PC-3 (cell line): Measurements from ENCODE around the gene TP53I11. TPM values are rescaled to one million over a fixed set of nuclear protein-coding genes. Genes with fewer than 3 reads are reported as not detected.

ENCODE experiments used
- ATAC-seq: fragments of 200-7000 bp; cut with Tn5 transposase; 2 replicates; pipeline ENCODE4 v1.9.1; 2020; ENCODE audit warnings: mild to moderate bottlenecking, moderate library complexity
- BruUV-seq: library from RNA; stranded (reverse); fragments of 400-500 nt; replicated peaks from 2 replicates; lab custom pipeline; 2021; lab: Mats Ljungman, UMichigan
- CTCF ChIA-PET: fragments of 300-600 bp; sonication (Branson Sonifier 250); formaldehyde crosslinking; loops from one replicate; lab custom pipeline; 2022; ENCODE audit warnings: antibody characterized with exemption; lab: Charles Lee
- POLR2A ChIA-PET: fragments of 300-600 bp; sonication (Branson Sonifier 250); formaldehyde crosslinking; loops from one replicate; lab custom pipeline; 2022; ENCODE audit warnings: antibody characterized with exemption; ENCODE audit not compliant: unreplicated experiment; lab: Charles Lee
- DNase-seq: peaks from one replicate; pipeline ENCODE4 v3.0.0-alpha.2; 2015
- H2AFZ ChIP-seq: fragments of 300-600 bp; sonication (generic); 2 replicates; pipeline ENCODE4 v1.6.0; 2016; ENCODE audit warnings: antibody characterized with exemption, low read length
- H3F3A ChIP-seq: fragments of 300-600 bp; sonication (generic); one replicate; pipeline ENCODE4 v1.6.0; 2017; ENCODE audit warnings: antibody characterized with exemption, low read length, control low read depth, mild to moderate bottlenecking; ENCODE audit not compliant: unreplicated experiment
- H3K27ac ChIP-seq: fragments of 300-600 bp; sonication (generic); 2 replicates; pipeline ENCODE4 v1.5.1; 2016; ENCODE audit warnings: mild to moderate bottlenecking, low read length
- H3K27me3 ChIP-seq: fragments of 300-600 bp; sonication (generic); 2 replicates; pipeline ENCODE4 v1.6.1; 2016; ENCODE audit warnings: low read length, mixed read lengths
- H3K36me3 ChIP-seq: fragments of 300-600 bp; sonication (generic); 2 replicates; pipeline ENCODE4 v1.6.1; 2016; ENCODE audit warnings: low read depth, mixed run types, low read length, mixed read lengths
- H3K4me1 ChIP-seq: fragments of 300-600 bp; sonication (generic); 2 replicates; pipeline ENCODE4 v1.5.1; 2016; ENCODE audit warnings: low read length; ENCODE audit not compliant: insufficient read depth
- H3K4me2 ChIP-seq: fragments of 300-600 bp; sonication (generic); 2 replicates; pipeline ENCODE4 v1.6.0; 2016; ENCODE audit warnings: low read length
- H3K4me3 ChIP-seq: fragments of 300-600 bp; sonication (generic); 2 replicates; pipeline ENCODE4 v1.5.1; 2016; ENCODE audit warnings: mild to moderate bottlenecking, low read length, mixed read lengths
- H3K79me2 ChIP-seq: fragments of 300-600 bp; sonication (generic); 2 replicates; pipeline ENCODE4 v1.6.1; 2017; ENCODE audit warnings: low read length, mixed read lengths
- H3K9ac ChIP-seq: fragments of 300-600 bp; sonication (generic); 2 replicates; pipeline ENCODE4 v1.6.0; 2016; ENCODE audit warnings: mild to moderate bottlenecking, low read length
- H3K9me2 ChIP-seq: fragments of 300-600 bp; sonication (generic); replicated peaks from 2 replicates; pipeline ENCODE4 v1.6.1; 2016; ENCODE audit warnings: mixed run types, low read length, mixed read lengths
- H3K9me3 ChIP-seq: fragments of 300-600 bp; sonication (generic); 2 replicates; pipeline ENCODE4 v1.6.1; 2016; ENCODE audit warnings: low read length, mixed read lengths
- H4K20me1 ChIP-seq: fragments of 300-600 bp; sonication (generic); 2 replicates; pipeline ENCODE4 v1.6.1; 2016; ENCODE audit warnings: low read length, mixed read lengths
- EZH2 ChIP-seq: fragments of 300-600 bp; sonication (generic); IDR thresholded peaks from one replicate; pipeline ENCODE4 v1.6.1; 2017; ENCODE audit warnings: antibody characterized with exemption, mild to moderate bottlenecking, low read length; ENCODE audit not compliant: unreplicated experiment
- EZH2phosphoT487 ChIP-seq: fragments of 300-600 bp; sonication (generic); IDR thresholded peaks from 2 replicates; pipeline ENCODE4 v1.6.1; 2018; ENCODE audit warnings: mild to moderate bottlenecking, antibody characterized with exemption, low read length, borderline replicate concordance
- intact Hi-C: fragments of 100-400 bp; cut with micrococcal nuclease; formaldehyde crosslinking; loops from 2 replicates; pipeline ENCODE4 v1.9.0; 2023
- total RNA-seq: library from RNA; depleted of rRNA; stranded (reverse); fragments of >200 nt; gene quantifications from 2 replicates; pipeline ENCODE4 v1.2.3, GENCODE V29; 2014
- TF ChIP-seq, protein P1 (sequence below): fragments of 300-600 bp; sonication (generic); conservative IDR thresholded peaks from 2 replicates; pipeline ENCODE4 v1.5.1; 2017; ENCODE audit warnings: antibody characterized with exemption, low read depth, mild to moderate bottlenecking, low read length

Gene TP53I11
- total RNA-seq, 1 experiment from 2014 or later = 30.8 TPM

DNA sequence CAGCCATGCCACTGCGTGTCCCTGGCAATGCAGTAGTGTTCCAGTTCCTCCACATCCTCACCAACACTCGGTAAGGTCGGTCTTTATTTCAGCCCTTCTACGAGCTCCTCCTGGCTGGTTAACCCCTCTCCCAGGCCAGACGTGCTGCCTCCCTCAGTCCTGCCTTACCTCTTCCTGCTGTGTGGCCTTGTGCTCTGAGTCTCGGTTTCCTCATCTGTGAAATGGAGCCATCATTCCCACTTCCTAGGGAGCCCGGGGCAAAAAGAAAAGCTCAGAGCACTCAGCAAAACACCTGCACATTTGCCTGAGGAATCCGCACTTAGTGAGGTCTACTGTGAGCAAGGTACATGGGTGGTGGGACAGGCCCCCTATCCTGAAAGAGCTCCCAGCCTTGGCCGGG is 9.8 kb downstream of the TP53I11 start:
- intact Hi-C loops = no loop called here
- Histone ChIP-seq H3K4me1 (peaks cover 12% of the 10 kb centered on the region), H4K20me1 (no peaks in the 10 kb centered on the region), H3K36me3 (no peaks in the 10 kb centered on the region), H3K4me2 (no peak overlapping the region), H3K27ac (no peak overlapping the region), H3K27me3 (no peaks in the 10 kb centered on the region), H3K4me3 (no peak overlapping the region), H3K9me3 (no peaks in the 10 kb centered on the region), H3K9ac (no peak overlapping the region), H3K9me2 (no peaks in the 10 kb centered on the region), H3F3A (no peaks in the 10 kb centered on the region), H2AFZ (no peak overlapping the region), H3K79me2 (no peaks in the 10 kb centered on the region)
- POLR2A ChIA-PET = interaction anchor here (0.6 kb wide), 1 partner anchor 155 kb away, joined by 3 read pairs; no protein-coding TSS in a partner anchor
- DNase-seq = no peak
- ATAC-seq = no peak
- CTCF ChIA-PET = no interaction called here
- no peak for TF ChIP-seq EZH2
- BruUV-seq = no TSS peak

DNA sequence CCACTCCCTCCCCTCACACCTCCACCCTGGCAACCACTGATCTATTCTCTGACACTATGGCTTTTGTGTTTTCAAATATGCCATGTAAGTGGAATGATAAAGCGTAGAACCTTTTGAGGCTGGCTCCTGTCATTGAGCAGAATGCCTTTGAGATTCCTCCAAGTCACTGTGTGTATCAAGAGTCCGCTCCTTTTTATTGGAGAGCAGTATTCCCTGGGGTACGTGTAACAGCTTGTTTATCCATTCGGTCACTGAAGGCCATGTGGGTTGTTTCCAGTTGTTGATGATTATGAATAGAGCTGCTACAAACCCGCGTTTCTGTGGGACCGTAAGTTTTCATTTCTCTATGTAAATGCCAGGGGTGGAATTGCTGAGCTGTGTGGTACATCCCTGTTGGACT is 10.3 kb downstream of the TP53I11 start:
- no peak overlapping the region for H3K27ac ChIP-seq
- H3K4me1 ChIP-seq = peaks cover 10% of the 10 kb centered on the region
- ChIA-PET CTCF (no interaction called here), POLR2A (interaction anchor here (0.6 kb wide), 1 partner anchor 155 kb away, joined by 3 read pairs; no protein-coding TSS in a partner anchor)
- no peak for ATAC-seq
- no peak overlapping the region for H3K9ac ChIP-seq
- no peaks in the 10 kb centered on the region for H3K36me3 ChIP-seq
- no peak overlapping the region for H2AFZ ChIP-seq
- H3K79me2 ChIP-seq = no peaks in the 10 kb centered on the region
- H4K20me1 ChIP-seq = no peaks in the 10 kb centered on the region
- no peak overlapping the region for H3K4me3 ChIP-seq
- no peak for DNase-seq
- no peaks in the 10 kb centered on the region for H3K9me2 ChIP-seq
- intact Hi-C loops = no loop called here
- no peak for TF ChIP-seq EZH2
- no peak for TF ChIP-seq EZH2phosphoT487
- TF ChIP-seq, protein P1, sequence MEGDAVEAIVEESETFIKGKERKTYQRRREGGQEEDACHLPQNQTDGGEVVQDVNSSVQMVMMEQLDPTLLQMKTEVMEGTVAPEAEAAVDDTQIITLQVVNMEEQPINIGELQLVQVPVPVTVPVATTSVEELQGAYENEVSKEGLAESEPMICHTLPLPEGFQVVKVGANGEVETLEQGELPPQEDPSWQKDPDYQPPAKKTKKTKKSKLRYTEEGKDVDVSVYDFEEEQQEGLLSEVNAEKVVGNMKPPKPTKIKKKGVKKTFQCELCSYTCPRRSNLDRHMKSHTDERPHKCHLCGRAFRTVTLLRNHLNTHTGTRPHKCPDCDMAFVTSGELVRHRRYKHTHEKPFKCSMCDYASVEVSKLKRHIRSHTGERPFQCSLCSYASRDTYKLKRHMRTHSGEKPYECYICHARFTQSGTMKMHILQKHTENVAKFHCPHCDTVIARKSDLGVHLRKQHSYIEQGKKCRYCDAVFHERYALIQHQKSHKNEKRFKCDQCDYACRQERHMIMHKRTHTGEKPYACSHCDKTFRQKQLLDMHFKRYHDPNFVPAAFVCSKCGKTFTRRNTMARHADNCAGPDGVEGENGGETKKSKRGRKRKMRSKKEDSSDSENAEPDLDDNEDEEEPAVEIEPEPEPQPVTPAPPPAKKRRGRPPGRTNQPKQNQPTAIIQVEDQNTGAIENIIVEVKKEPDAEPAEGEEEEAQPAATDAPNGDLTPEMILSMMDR = no peak
- no peak overlapping the region for H3K4me2 ChIP-seq
- H3K27me3 ChIP-seq = no peaks in the 10 kb centered on the region
- H3K9me3 ChIP-seq = no peaks in the 10 kb centered on the region
- BruUV-seq = no TSS peak
- H3F3A ChIP-seq = no peaks in the 10 kb centered on the region

DNA sequence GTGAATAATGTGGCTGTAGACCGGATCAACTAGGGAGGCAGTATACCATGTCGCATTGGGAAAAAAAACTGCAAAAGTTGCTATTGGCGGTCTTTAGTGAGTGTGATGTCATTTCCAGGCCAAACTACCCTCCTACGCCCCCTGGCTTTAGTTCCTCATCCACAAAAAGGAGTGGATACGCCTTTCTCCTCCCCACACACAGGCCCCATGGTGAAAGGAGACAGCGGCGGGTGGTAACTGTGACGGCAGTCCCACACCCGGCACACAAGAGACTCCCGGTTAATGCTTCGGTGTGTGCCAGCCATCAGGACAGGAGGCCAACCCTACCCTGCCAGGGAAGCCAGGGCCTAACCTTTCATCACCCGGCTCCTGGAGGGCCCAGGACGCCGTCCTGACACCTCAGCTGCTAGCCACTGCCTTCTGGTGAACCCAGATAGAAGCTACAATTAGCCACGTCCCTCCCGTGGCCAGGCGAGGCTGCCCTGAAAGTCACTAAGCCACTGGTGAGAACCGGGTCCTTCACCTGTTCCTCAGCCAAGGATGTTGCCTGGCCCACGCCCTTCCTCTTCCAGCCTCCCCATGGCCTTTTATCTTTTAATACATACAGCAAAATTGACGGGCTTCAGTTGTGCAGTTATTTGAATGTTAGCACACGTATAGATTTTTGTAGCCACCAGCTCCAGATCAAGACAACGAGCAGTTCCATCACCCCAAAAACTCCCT is 10.8 kb downstream of the TP53I11 start:
- no peaks in the 10 kb centered on the region for H4K20me1 ChIP-seq
- ATAC-seq (no peak), DNase-seq (no peak)
- no TSS peak for BruUV-seq
- intact Hi-C loops = no loop called here
- no peaks in the 10 kb centered on the region for H3K9me3 ChIP-seq
- ChIA-PET CTCF (no interaction called here), POLR2A (no interaction called here)
- H3K9ac ChIP-seq = no peak overlapping the region
- H3K4me3 ChIP-seq = no peak overlapping the region
- no peak overlapping the region for H2AFZ ChIP-seq
- H3K9me2 ChIP-seq = no peaks in the 10 kb centered on the region
- peaks cover 5% of the 10 kb centered on the region; the same call in 1 of the 2 replicates for H3K4me1 ChIP-seq
- no peaks in the 10 kb centered on the region for H3F3A ChIP-seq
- TF ChIP-seq, protein P1 = peak; percentile 23; the same call in 1 of the 2 replicates
- TF ChIP-seq EZH2 (no peak), EZH2phosphoT487 (no peak)
- H3K27me3 ChIP-seq = no peaks in the 10 kb centered on the region
- no peaks in the 10 kb centered on the region for H3K36me3 ChIP-seq
- H3K4me2 ChIP-seq = no peak overlapping the region
- H3K79me2 ChIP-seq = no peaks in the 10 kb centered on the region
- no peak overlapping the region for H3K27ac ChIP-seq
